Activated B cell treated with CpG ODN at 0.5 μM for 24 hours (primary cell): ENCODE measurements around the gene ARHGAP15. TPM values are rescaled to one million over a fixed set of nuclear protein-coding genes. Genes with fewer than 3 reads are reported as not detected.

Experiments used
- ATAC-seq: fragments of 200-7000 bp; cut with Tn5 transposase; one replicate; pipeline ENCODE4 v1.10.0; 2021; ENCODE audit warnings: low read depth, mild to moderate bottlenecking, moderate library complexity
- CTCF ChIA-PET: fragments of 350-600 bp; sonication (Branson Sonifier 250); formaldehyde crosslinking; loops from one replicate; lab custom pipeline; 2021; ENCODE audit warnings: antibody characterized with exemption; lab: Charles Lee
- POLR2A ChIA-PET: fragments of 350-600 bp; sonication (Branson Sonifier 250); formaldehyde crosslinking; loops from one replicate; lab custom pipeline; 2021; ENCODE audit warnings: antibody characterized with exemption; lab: Charles Lee
- DNase-seq: peaks from one replicate; pipeline ENCODE4 v3.0.0; 2022
- H3K27ac Mint-ChIP-seq: one replicate; pipeline ENCODE4 v1.8.0; 2020; ENCODE audit warnings: mixed read lengths
- H3K27me3 Mint-ChIP-seq: one replicate; pipeline ENCODE4 v1.8.0; 2021; ENCODE audit warnings: mixed read lengths
- H3K36me3 Mint-ChIP-seq: one replicate; pipeline ENCODE4 v1.8.0; 2021; ENCODE audit warnings: low read depth, mixed read lengths
- H3K4me1 Mint-ChIP-seq: one replicate; pipeline ENCODE4 v1.8.0; 2021; ENCODE audit warnings: mixed read lengths
- H3K4me3 Mint-ChIP-seq: one replicate; pipeline ENCODE4 v1.8.0; 2020; ENCODE audit warnings: mild to moderate bottlenecking, mixed read lengths
- H3K9me3 Mint-ChIP-seq: one replicate; pipeline ENCODE4 v1.8.0; 2020; ENCODE audit warnings: mixed read lengths
- CTCF ChIP-seq: fragments of 200-600 bp; IDR thresholded peaks from one replicate; pipeline ENCODE4 v1.8.0; 2022; ENCODE audit warnings: antibody characterized with exemption, mild to moderate bottlenecking
- intact Hi-C: fragments of 100-400 bp; cut with micrococcal nuclease; formaldehyde crosslinking; loops from one replicate; pipeline ENCODE4 v1.15.1; 2024
- total RNA-seq: library from RNA; stranded (reverse); gene quantifications from 2 replicates; pipeline ENCODE4 v1.2.3, GENCODE V29; 2022

Gene ARHGAP15
- total RNA-seq, 1 donor from 2014 or later, result 112 TPM

GRCh38 chr2:143158098-143158497, 28.9 kb downstream of the ARHGAP15 start:
- Mint-ChIP-seq H3K4me1 (peaks cover 85% of the 10 kb centered on the region), H3K4me3 (peak overlapping the region; percentile 74), H3K36me3 (peaks cover 43% of the 10 kb centered on the region), H3K27ac (peak overlapping the region; percentile 89), H3K9me3 (no peaks in the 10 kb centered on the region), H3K27me3 (no peaks in the 10 kb centered on the region)
- ChIA-PET POLR2A (interaction anchor here (0.8 to 2.9 kb wide), 4 partner anchors 17 to 30 kb away, joined by 3 to 10 read pairs (median 6); partner anchors contain the start of gene ARHGAP15), CTCF (interaction anchor here (1.0 to 9.0 kb wide), 5 partner anchors 18 to 101 kb away, joined by 3 to 143 read pairs (median 68); no protein-coding TSS in a partner anchor)
- no peak for TF ChIP-seq CTCF
- intact Hi-C loops, result loop anchor here (1.0 kb wide), 2 partner anchors 8 to 17 kb away; no protein-coding TSS in a partner anchor
- no peak for ATAC-seq
- DNase-seq, result no peak

GRCh38 chr2:143158551-143159485, 29.6 kb downstream of the ARHGAP15 start:
- peaks cover 48% of the 10 kb centered on the region for H3K36me3 Mint-ChIP-seq
- CTCF ChIA-PET, result interaction anchor here (1.0 to 9.0 kb wide), 5 partner anchors 18 to 100 kb away, joined by 3 to 143 read pairs (median 68); no protein-coding TSS in a partner anchor
- no peaks in the 10 kb centered on the region for H3K27me3 Mint-ChIP-seq
- no peak for TF ChIP-seq CTCF
- POLR2A ChIA-PET, result interaction anchor here (0.8 to 2.9 kb wide), 4 partner anchors 17 to 31 kb away, joined by 3 to 10 read pairs (median 6); partner anchors contain the start of gene ARHGAP15
- H3K4me1 Mint-ChIP-seq, result peaks cover 86% of the 10 kb centered on the region
- H3K27ac Mint-ChIP-seq, result peak overlapping the region; percentile 89
- intact Hi-C loops, result loop anchor here (1.0 kb wide), 2 partner anchors 9 to 18 kb away; no protein-coding TSS in a partner anchor
- ATAC-seq, result peak; percentile 42
- peak overlapping the region; percentile 74 for H3K4me3 Mint-ChIP-seq
- no peaks in the 10 kb centered on the region for H3K9me3 Mint-ChIP-seq
- no peak for DNase-seq

- peaks cover 54% of the 10 kb centered on the region for H3K36me3 Mint-ChIP-seq
- intact Hi-C loops, result no loop called here
- no peak for ATAC-seq
Measured at GRCh38 chr2:143159486-143159840, 30.2 kb downstream of the ARHGAP15 start.

GRCh38 chr2:143160732-143161707, 31.8 kb downstream of the ARHGAP15 start:
- Mint-ChIP-seq H3K4me1 (peaks cover 80% of the 10 kb centered on the region), H3K9me3 (no peaks in the 10 kb centered on the region), H3K4me3 (no peak overlapping the region), H3K27me3 (no peaks in the 10 kb centered on the region), H3K36me3 (peaks cover 53% of the 10 kb centered on the region), H3K27ac (peak overlapping the region; percentile 37)
- intact Hi-C loops, result no loop called here
- no peak for ATAC-seq
- ChIA-PET POLR2A (interaction anchor here (1.3 to 1.6 kb wide), 3 partner anchors 32 to 98 kb away, joined by 3 to 8 read pairs (median 5); partner anchors contain the start of gene ARHGAP15), CTCF (interaction anchor here (0.7 to 9.0 kb wide), 22 partner anchors 10 to 128 kb away, joined by 3 to 143 read pairs (median 4); partner anchors contain the start of gene ARHGAP15)
- no peak for TF ChIP-seq CTCF
- no peak for DNase-seq

More at GRCh38 chr2:143159486-143159840, 30.2 kb downstream of the ARHGAP15 start:
- DNase-seq, result no peak
- Mint-ChIP-seq H3K4me1 (peaks cover 86% of the 10 kb centered on the region), H3K27ac (peak overlapping the region; percentile 89), H3K9me3 (no peaks in the 10 kb centered on the region), H3K4me3 (peak overlapping the region; percentile 19), H3K27me3 (no peaks in the 10 kb centered on the region)
- ChIA-PET CTCF (interaction anchor here (3.8 to 9.0 kb wide), 4 partner anchors 29 to 100 kb away, joined by 28 to 143 read pairs (median 92); partner anchors contain the start of gene ARHGAP15), POLR2A (interaction anchor here (2.0 kb wide), 1 partner anchor 31 kb away, joined by 10 read pairs; the partner anchor contains the start of gene ARHGAP15)
- TF ChIP-seq CTCF, result no peak
